Measurements from ENCODE around the gene OR52W1. TPM values are rescaled to one million over a fixed set of nuclear protein-coding genes. Genes with fewer than 3 reads are reported as not detected.

OR52W1 gene
- total RNA-seq, 1 donor from 2014 or later, result not detected

- intact Hi-C loops (cut with DNase I), result no loop called here
- Histone ChIP-seq H3K27ac (no peak overlapping the region), H3K9me3 (no peaks in the 10 kb centered on the region), H3K4me3 (no peak overlapping the region), H3K27me3 (no peaks in the 10 kb centered on the region), H3K4me1 (no peaks in the 10 kb centered on the region), H3K36me3 (peaks cover 0 to 39% of the 10 kb centered on the region in 2 donors)
- TF ChIP-seq POLR2A (IDR thresholded peaks at IDR 0.05), result no peak
- TF ChIP-seq CTCF (IDR thresholded peaks at IDR 0.05), result no peak
- TF ChIP-seq POLR2AphosphoS5 (IDR thresholded peaks at IDR 0.05; ENCODE audit: insufficient read depth in 1 of 2, low read depth in 1 of 2), result no peak
- no peak for DNase-seq (ENCODE audit: extremely low spot score in 2 of 2)
Observed at GRCh38 chr11:6225024-6225423, 26.0 kb downstream of the OR52W1 start.

- no peaks in the 10 kb centered on the region for H3K9me3 ChIP-seq
- DNase-seq (ENCODE audit: extremely low spot score in 2 of 2), result no peak
- H3K4me1 ChIP-seq, result no peaks in the 10 kb centered on the region
- TF ChIP-seq CTCF (IDR thresholded peaks at IDR 0.05), result no peak
- TF ChIP-seq POLR2A (IDR thresholded peaks at IDR 0.05), result no peak
- TF ChIP-seq POLR2AphosphoS5 (IDR thresholded peaks at IDR 0.05; ENCODE audit: insufficient read depth in 1 of 2, low read depth in 1 of 2), result no peak
- H3K36me3 ChIP-seq, result peaks cover 0 to 36% of the 10 kb centered on the region in 2 donors
- H3K4me3 ChIP-seq, result no peak overlapping the region
- intact Hi-C loops (cut with DNase I), result no loop called here
- H3K27ac ChIP-seq, result no peak overlapping the region
- H3K27me3 ChIP-seq, result no peaks in the 10 kb centered on the region
Observed at GRCh38 chr11:6225896-6226295, 26.9 kb downstream of the OR52W1 start.

- Histone ChIP-seq H3K36me3 (peaks cover 0 to 10% of the 10 kb centered on the region in 2 donors), H3K27me3 (no peaks in the 10 kb centered on the region), H3K4me1 (peaks cover 12% of the 10 kb centered on the region), H3K27ac (no peak overlapping the region), H3K4me3 (no peak overlapping the region), H3K9me3 (no peaks in the 10 kb centered on the region)
- intact Hi-C loops (cut with DNase I), result no loop called here
- TF ChIP-seq POLR2AphosphoS5 (IDR thresholded peaks at IDR 0.05; ENCODE audit: insufficient read depth in 1 of 2, low read depth in 1 of 2) (no peak), POLR2A (IDR thresholded peaks at IDR 0.05) (no peak), CTCF (IDR thresholded peaks at IDR 0.05) (no peak)
- no peak for DNase-seq (ENCODE audit: extremely low spot score in 2 of 2)
Observed at GRCh38 chr11:6228520-6228919, 29.5 kb downstream of the OR52W1 start.

- DNase-seq (ENCODE audit: extremely low spot score in 2 of 2), result no peak
- Histone ChIP-seq H3K36me3 (no peaks in the 10 kb centered on the region), H3K4me3 (no peak overlapping the region), H3K4me1 (peaks cover 18% of the 10 kb centered on the region), H3K27ac (no peak overlapping the region), H3K9me3 (no peaks in the 10 kb centered on the region), H3K27me3 (no peaks in the 10 kb centered on the region)
- no peak for TF ChIP-seq POLR2AphosphoS5 (IDR thresholded peaks at IDR 0.05; ENCODE audit: insufficient read depth in 1 of 2, low read depth in 1 of 2)
- intact Hi-C loops (cut with DNase I), result loop anchor here (10.0 kb wide), 1 partner anchor 95 kb away; the partner anchor contains the start of gene CAVIN3
Observed at GRCh38 chr11:6229911-6230310, 30.9 kb downstream of the OR52W1 start.

GRCh38 chr11:6232899-6233298 is 33.9 kb downstream of the OR52W1 start:
- peaks cover 25% of the 10 kb centered on the region for H3K4me1 ChIP-seq
- no peak for DNase-seq (ENCODE audit: extremely low spot score in 2 of 2)
- H3K27me3 ChIP-seq, result no peaks in the 10 kb centered on the region
- intact Hi-C loops (cut with DNase I), result loop anchor here (10.0 kb wide), 1 partner anchor 92 kb away; the partner anchor contains the start of gene CAVIN3
- no peak for TF ChIP-seq CTCF (IDR thresholded peaks at IDR 0.05)
- TF ChIP-seq POLR2A (IDR thresholded peaks at IDR 0.05), result no peak
- no peak for TF ChIP-seq POLR2AphosphoS5 (IDR thresholded peaks at IDR 0.05; ENCODE audit: insufficient read depth in 1 of 2, low read depth in 1 of 2)
- H3K27ac ChIP-seq, result no peak overlapping the region
- no peaks in the 10 kb centered on the region for H3K9me3 ChIP-seq
- no peak overlapping the region for H3K4me3 ChIP-seq
- no peaks in the 10 kb centered on the region for H3K36me3 ChIP-seq

All from vagina (tissue), 2 donors.